T-helper 1 cell (primary cell): ENCODE data around the gene CADPS.
"Not testable (repeated sequence)": the region's sequence is repeated elsewhere in the genome, so short reads cannot be mapped to it uniquely, and the experiment has no call there.

Experiments used
- DNase-seq, 5 donors: peaks; one replicate each; pipeline ENCODE4 v3.0.0-alpha.2; 2012 to 2020

CADPS gene

GRCh38 chr3:62586356-62586755 is 288.9 kb downstream of the CADPS start:
- DNase-seq, result no peak

- no peak for DNase-seq
Measured at GRCh38 chr3:62585861-62586260, 289.4 kb downstream of the CADPS start.

- DNase-seq, result no peak
Measured at GRCh38 chr3:62584636-62585035, 290.6 kb downstream of the CADPS start.

- DNase-seq, result no peak
Measured at GRCh38 chr3:62582495-62583172, 292.6 kb downstream of the CADPS start.

- DNase-seq, result not testable (repeated sequence)
Measured at GRCh38 chr3:62580485-62580884, 294.7 kb downstream of the CADPS start.

GRCh38 chr3:62577153-62577552 is 298.1 kb downstream of the CADPS start:
- no peak for DNase-seq

- no peak for DNase-seq
Measured at GRCh38 chr3:62574266-62574898, 300.8 kb downstream of the CADPS start.

- no peak for DNase-seq
Measured at GRCh38 chr3:62571916-62572315, 303.3 kb downstream of the CADPS start.

- no peak for DNase-seq
Measured at GRCh38 chr3:62570888-62571287, 304.3 kb downstream of the CADPS start.

GRCh38 chr3:62569609-62570008 is 305.6 kb downstream of the CADPS start:
- DNase-seq, result no peak

- no peak for DNase-seq
Measured at GRCh38 chr3:62567097-62568021, 307.9 kb downstream of the CADPS start.

GRCh38 chr3:62566022-62566557 is 309.1 kb downstream of the CADPS start:
- no peak for DNase-seq

GRCh38 chr3:62562596-62562995 is 312.6 kb downstream of the CADPS start:
- DNase-seq, result no peak

- no peak for DNase-seq
Measured at GRCh38 chr3:62562017-62562416, 313.2 kb downstream of the CADPS start.

GRCh38 chr3:62559831-62560445 is 315.3 kb downstream of the CADPS start:
- no peak for DNase-seq

- no peak for DNase-seq
Measured at GRCh38 chr3:62558549-62559112, 316.6 kb downstream of the CADPS start.

GRCh38 chr3:62557983-62558382 is 317.2 kb downstream of the CADPS start:
- DNase-seq, result no peak

GRCh38 chr3:62557450-62557849 is 317.8 kb downstream of the CADPS start:
- no peak for DNase-seq

- DNase-seq, result no peak
Measured at GRCh38 chr3:62556121-62556815, 318.9 kb downstream of the CADPS start.

GRCh38 chr3:62554264-62554799 is 320.9 kb downstream of the CADPS start:
- DNase-seq, result no peak

- no peak for DNase-seq
Measured at GRCh38 chr3:62553811-62554210, 321.4 kb downstream of the CADPS start.

GRCh38 chr3:62551556-62551955 is 323.7 kb downstream of the CADPS start:
- no peak for DNase-seq
